HG03103 (cell line): ENCODE data around the gene KLHL11.
"Not testable (repeated sequence)": the region's sequence is repeated elsewhere in the genome, so short reads cannot be mapped to it uniquely, and the experiment has no call there.

Experiments
- ATAC-seq: cut with Tn5 transposase; IDR thresholded peaks from one replicate; pipeline ENCODE4 v1.9.1; 2021; ENCODE audit warnings: low read depth; ENCODE audit not compliant: unreplicated experiment

KLHL11 gene

GRCh38 chr17:41888332-41888965, 23.2 kb upstream of the KLHL11 start:
- ATAC-seq, result no peak

DNA sequence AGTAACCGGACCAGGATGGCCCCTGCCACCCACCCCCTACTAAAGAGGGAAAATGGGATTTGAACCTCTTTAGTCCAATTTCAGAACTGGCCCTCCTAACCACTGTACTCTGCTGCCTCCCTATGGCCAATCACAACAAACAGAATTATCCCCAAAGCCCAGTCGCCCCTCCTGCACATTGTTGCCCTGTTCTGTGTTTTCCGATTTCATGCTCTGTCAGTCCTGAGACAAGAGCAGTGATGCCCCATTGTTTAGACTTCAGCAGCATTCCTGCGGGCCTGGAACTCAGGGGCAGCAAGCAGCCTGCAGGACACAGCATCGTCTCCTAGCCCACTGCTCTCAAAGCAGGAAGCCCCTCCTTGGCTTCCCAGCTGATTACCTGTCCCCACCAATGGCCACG, 20.5 kb upstream of the KLHL11 start:
- no peak for ATAC-seq

GRCh38 chr17:41882756-41883155, 17.5 kb upstream of the KLHL11 start:
- no peak for ATAC-seq

DNA sequence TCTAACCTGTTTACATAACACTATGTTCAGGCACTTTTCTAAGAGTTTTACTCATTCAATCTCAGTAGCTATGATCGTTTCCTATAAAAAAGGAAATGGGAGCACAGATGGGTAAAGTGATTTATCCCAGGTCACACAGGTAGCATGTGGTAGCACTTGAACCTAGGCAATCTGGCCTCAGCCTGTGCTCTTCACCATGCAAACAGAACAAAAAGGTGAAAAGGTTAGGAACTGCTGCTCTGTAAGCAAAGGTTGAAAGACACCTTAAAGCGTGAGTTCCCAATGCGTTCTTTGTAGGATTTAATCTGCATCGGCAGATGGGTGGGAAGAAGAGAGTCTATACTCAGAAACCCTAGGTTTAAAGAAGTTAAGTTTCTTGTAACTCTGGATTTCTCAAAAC, 14.9 kb upstream of the KLHL11 start:
- ATAC-seq, result no peak

GRCh38 chr17:41874293-41874670, 9.1 kb upstream of the KLHL11 start:
- ATAC-seq, result not testable (repeated sequence)

DNA sequence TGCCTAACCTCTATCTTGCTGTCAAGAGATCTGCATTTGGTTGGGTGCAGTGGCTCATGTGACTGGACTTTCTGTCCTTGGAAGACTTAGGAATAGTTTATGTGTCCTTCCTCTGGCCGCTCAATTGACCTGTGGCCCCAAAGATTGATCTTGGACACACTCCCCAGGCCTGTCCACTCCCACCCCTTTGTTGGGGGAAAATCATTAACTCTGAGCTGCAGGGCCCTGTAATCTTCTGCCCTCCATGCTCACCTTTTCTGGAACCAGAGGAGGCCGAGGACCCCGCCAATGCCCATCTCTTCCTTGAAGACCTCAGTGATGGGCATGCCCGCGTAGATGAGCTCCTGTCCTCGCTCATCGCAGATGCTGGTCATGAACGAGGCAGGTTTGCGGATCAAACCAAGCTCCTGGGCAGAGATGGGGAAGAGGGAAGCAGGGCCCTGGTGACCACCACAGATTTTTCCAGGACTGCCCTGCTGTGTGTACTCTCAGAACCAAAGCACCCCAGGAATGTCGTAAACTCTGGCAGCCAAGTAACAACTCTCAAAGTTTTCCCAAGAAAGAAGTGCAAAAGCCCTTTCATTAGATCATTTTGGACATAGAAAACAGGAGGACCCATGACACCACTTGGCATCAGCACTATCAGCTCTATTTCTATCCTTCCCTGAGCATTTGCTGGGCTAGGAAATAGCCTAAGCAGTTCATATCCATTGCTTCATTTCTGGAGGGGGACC, 8.5 kb upstream of the KLHL11 start:
- no peak for ATAC-seq

DNA sequence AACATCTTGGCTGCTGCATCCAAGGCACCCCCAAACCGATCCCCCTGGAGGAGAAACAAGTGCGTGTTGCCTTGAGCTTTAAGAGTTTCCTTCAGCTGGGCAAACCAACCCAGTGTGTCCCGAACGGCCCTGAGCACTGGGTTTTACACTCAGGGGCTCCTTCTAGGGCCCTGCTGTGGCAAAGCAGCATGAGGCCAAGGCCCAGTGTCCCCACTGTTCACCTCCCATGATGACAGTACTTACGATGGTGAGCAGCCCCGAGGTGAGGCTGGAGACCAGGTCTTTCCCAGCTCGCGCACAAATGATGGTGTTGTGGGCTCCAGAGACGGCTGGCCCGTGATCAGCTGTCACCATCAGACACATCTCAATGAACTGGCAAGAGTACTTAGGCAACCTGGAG, 6.6 kb upstream of the KLHL11 start:
- no peak for ATAC-seq

DNA sequence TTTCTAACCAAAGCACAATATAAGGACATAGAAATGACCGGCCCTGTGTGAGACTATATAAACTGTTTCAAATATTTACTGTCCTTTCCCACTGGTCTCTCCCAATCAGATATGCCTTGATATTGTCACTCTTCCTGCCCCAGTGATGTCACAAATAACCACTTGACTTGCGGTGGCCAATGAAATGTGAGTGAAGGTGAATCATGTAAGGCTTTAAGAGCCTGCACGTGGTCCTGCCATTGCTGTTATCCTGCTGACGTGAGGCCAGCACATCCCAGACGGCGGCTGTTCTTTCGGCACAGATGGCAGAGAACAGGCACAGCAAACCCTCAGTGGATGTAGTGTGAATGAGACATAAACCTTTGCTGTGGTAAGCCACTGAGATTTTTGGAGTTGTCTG, 5.4 kb upstream of the KLHL11 start:
- no peak for ATAC-seq

DNA sequence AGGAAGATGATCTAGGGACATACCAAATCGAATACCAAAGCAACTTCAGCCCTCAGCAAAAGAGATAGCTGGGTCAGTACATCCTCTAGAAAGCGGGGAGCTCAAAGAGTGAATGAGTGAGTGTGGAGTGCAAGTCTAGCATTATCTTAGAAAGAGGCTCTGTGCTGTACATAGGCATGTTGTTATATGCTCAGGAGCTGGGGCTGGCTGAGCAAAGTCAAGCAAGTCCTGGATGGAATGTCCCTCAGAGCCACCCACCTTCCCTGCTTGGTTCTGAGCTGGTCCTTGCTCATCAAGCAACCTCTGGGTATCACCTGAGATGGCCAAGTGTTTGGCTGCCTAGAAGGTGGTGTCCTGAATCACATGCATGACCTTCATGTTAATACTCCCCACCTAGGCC, 4.9 kb upstream of the KLHL11 start:
- no peak for ATAC-seq

DNA sequence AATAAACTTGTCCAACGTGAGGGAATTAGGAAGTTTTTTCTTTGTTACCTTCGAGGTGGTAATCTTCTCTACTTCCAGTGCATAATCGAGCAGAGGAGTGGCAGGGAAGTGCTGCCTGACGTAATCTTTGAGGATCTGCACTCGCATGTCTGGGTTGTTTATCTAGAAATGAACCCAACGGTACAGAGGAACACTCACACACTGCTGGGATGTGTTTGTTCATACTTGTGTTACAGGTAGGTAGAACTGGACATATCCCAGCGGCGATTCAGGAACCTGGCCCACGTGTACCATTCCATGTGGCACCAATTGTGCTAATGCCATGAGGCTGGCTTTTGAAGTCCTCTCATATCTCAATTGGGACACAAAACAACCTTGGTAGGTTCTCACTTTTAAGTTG, 4.2 kb upstream of the KLHL11 start:
- no peak for ATAC-seq

DNA sequence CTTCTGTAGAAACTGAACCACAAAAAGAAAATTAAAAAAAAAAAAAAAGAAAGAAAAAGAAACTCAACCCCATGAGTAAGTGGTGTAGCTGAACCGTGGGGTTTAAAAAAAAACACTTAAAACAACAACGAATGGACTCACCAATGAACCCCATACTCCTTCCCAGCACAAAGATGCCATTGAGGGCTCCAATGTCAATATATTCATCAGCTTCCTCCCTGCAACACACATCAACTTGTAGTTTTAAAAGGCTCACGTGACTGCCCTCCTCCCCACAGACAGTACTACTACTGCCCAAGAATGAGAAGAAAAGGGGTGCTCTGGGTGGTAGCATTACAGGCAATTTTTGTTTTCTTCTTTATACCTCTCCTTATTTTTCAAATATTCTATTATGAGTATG, 3.3 kb upstream of the KLHL11 start:
- ATAC-seq, result no peak

GRCh38 chr17:41865596-41865893, 322 bp upstream of the KLHL11 start:
- no peak for ATAC-seq

DNA sequence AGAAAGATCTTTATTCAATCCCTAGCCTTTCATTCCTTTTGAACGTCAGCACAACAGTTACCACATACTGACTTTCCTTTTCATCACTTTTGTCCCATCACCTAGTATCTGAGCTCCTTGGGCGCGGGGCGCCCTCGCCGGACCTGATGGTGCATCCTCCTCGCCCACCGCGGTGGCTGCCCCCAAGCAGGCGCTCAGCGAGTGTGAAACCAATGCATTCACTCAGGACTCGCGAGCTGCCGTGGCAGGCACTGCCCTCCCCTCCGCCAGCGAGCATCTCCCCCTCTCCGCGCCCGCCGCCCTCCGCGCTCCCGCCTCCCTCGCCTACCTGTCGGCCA, 756 bp downstream of the KLHL11 start:
- ATAC-seq, result peak; percentile 9

GRCh38 chr17:41863074-41863848, 2.0 kb downstream of the KLHL11 start:
- no peak for ATAC-seq

- no peak for ATAC-seq
These were observed 4.8 kb downstream of the KLHL11 start for GRCh38 chr17:41860254-41860931.

- not testable (repeated sequence) for ATAC-seq
These were observed 13.8 kb downstream of the KLHL11 start for GRCh38 chr17:41851382-41851781.

GRCh38 chr17:41849251-41849990, 15.8 kb downstream of the KLHL11 start:
- ATAC-seq, result no peak

DNA sequence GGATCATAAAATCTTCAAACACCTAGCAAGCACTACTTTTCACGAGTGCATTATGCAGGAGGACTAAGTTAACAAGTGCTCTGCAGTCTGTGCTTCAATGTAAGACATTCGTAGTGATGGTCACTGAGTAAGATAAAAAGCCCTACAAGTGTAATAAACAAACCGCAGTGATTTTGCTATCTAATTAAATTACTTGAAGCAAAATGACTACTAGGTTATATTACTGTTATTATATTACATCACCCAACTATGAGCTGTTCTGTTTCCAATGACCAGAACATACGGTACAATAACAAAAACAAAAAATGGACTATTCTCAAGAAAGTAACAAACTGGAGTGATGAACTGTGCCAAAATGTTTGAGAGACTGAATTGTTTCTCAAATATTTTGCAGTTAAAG, 16.4 kb downstream of the KLHL11 start:
- no peak for ATAC-seq

GRCh38 chr17:41844971-41845370, 20.3 kb downstream of the KLHL11 start:
- no peak for ATAC-seq

DNA sequence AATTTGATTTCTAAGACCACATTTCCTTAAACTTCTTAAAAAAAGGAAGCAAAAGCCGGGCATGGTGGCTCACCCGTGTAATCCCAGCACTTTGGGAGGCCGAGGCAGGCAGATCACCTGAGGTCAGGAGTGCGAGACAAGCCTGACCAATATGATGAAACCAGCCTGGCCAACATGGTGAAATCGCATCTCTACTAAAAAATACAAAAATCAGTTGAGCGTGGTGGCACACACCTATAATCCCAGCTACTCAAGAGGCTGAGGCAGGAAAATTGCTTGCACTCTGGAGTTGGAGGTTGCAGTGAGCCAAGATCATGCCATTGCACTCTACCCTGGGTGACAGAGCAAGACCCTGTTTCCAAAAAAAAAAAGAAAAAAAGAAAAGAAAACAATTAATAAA, 24.4 kb downstream of the KLHL11 start:
- ATAC-seq, result not testable (repeated sequence)

DNA sequence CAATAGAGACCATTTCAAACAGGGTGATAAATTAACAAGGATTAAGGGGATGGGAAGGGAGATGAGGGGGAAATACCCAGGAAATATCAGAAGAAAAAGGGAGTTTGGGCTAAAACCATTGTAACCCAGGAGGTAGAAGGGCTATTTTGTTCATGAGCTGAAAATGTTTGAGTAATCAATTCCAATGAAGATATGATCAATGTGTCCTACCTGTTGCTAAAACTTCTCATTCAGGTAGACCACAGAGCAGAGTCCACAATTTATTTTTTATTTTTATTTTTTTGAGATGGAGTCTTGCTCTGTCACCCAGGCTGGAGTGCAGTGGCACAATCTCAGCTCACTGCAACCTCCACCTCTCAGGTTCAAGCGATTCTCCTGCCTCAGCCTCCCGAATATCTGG, 25.8 kb downstream of the KLHL11 start:
- ATAC-seq, result not testable (repeated sequence)
